OCI-LY3 (cell line): ENCODE data around the gene METTL2B.
A peak's percentile ranks its signal among the peaks of the same experiment; 100 is the strongest.

ENCODE experiments used
- H2AFZ ChIP-seq: fragments of 200-600, 300-600 bp; shearing (Covaris generic); 2 replicates; pipeline ENCODE4 v1.6.0; 2014; ENCODE audit warnings: antibody characterized with exemption, low read depth, low read length
- H3K27ac ChIP-seq: fragments of 200-600, 300-600 bp; sonication (generic); 2 replicates; pipeline ENCODE4 v1.5.1; 2014; ENCODE audit warnings: mild to moderate bottlenecking, low read length, moderate library complexity, mixed read lengths
- H3K27me3 ChIP-seq: fragments of 200-600, 300-600 bp; sonication (generic); 2 replicates; pipeline ENCODE4 v1.6.1; 2014; ENCODE audit warnings: low read depth, low read length, mixed read lengths
- H3K36me3 ChIP-seq: fragments of 200-600, 300-600 bp; sonication (generic); replicated peaks from 2 replicates; pipeline ENCODE3; 2014; ENCODE audit warnings: low read depth, low read length, mixed read lengths
- H3K4me1 ChIP-seq: fragments of 300-600, 200-600 bp; sonication (generic); 2 replicates; pipeline ENCODE4 v1.6.1; 2014; ENCODE audit warnings: low read length, mixed read lengths
- H3K4me2 ChIP-seq: fragments of 200-600, 300-600 bp; sonication (generic); 2 replicates; pipeline ENCODE4 v1.6.1; 2014; ENCODE audit warnings: low read length, mixed read lengths
- H3K4me3 ChIP-seq: fragments of 300-600, 200-600 bp; sonication (generic); 2 replicates; pipeline ENCODE4 v1.5.1; 2014; ENCODE audit warnings: antibody characterized with exemption, mild to moderate bottlenecking, low read length, moderate library complexity
- H3K79me2 ChIP-seq: fragments of 300-600, 200-600 bp; shearing (Covaris generic); 2 replicates; pipeline ENCODE4 v1.6.1; 2014; ENCODE audit warnings: mild to moderate bottlenecking, low read length, mixed read lengths
- H3K9ac ChIP-seq: fragments of 300-600, 200-600 bp; shearing (Covaris generic); 2 replicates; pipeline ENCODE4 v1.6.0; 2014; ENCODE audit warnings: mild to moderate bottlenecking, low read length, moderate library complexity
- H3K9me3 ChIP-seq: fragments of 200-600, 300-600 bp; shearing (Covaris generic); 2 replicates; pipeline ENCODE4 v1.6.1; 2014; ENCODE audit warnings: low read length, mixed read lengths; ENCODE audit not compliant: insufficient read depth
- H4K20me1 ChIP-seq: fragments of 200-600, 300-600 bp; sonication (generic); 2 replicates; pipeline ENCODE4 v1.6.1; 2016; ENCODE audit warnings: low read length, mixed read lengths; ENCODE audit not compliant: insufficient read depth
- EZH2phosphoT487 ChIP-seq: fragments of 200-600 bp; shearing (Covaris generic); IDR thresholded peaks from 2 replicates; pipeline ENCODE4 v1.6.1; 2018; ENCODE audit warnings: antibody characterized with exemption, mixed run types, low read depth
- TF ChIP-seq, protein P1 (sequence below): fragments of 200-600, 300-600 bp; sonication (generic); IDR thresholded peaks from 2 replicates; pipeline ENCODE4 v1.5.1; 2014; ENCODE audit warnings: antibody characterized with exemption, low read length, low read depth

The METTL2B gene

DNA sequence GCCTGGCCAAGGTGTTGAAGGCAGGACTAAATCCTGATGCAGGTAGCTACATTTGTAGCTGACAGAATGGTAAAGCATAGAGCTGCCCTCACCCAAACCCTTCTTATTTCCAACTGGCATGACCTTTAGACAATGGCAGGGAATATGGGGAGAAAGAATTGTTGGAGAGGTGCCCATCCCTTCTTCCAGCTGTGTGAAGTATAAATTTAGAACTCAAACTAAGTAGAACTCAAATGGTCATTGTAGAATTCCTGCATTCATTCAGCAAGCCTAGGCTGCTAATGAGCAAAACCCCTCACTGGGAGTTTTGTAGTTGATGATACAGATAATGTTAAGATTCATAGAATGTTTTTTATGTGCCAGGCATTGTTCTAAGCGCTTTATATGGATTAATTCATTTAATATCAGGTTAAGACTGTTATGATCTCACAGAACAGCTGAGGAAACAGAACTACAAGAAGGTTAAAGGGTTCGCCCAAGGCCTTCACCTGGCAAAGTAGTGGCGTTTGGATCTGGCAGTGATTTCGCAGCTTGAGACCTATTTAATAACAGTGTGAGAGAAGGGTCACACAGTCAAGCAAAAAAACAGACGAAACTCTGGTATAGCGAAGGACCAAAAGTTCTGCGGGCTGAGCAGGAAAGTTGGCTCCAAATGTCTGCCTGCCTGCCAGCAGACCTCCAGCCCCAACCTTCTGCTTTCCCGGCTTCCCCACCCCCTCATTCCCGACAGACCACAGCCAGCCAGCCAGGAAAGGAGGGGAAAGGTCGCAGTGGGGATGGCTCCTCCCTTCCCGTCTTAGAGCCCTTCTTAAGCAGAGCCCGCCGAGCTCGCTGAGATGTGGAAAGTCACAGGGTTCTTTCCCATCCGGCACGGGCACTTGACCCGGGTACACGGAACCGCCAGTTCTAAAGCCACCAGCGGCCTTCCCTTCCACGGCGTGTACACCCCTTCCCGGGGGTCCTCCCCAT, 22.4 kb upstream of the METTL2B start:
- Histone ChIP-seq H3K9ac (peak overlapping the region; percentile 83; the same call in 1 of the 2 replicates), H3K4me2 (peak overlapping the region; percentile 86), H4K20me1 (peaks cover 24% of the 10 kb centered on the region), H2AFZ (no peak overlapping the region), H3K4me3 (no peak overlapping the region), H3K27ac (peak overlapping the region; percentile 98), H3K9me3 (no peaks in the 10 kb centered on the region), H3K79me2 (peaks cover 35% of the 10 kb centered on the region), H3K4me1 (peaks cover 61% of the 10 kb centered on the region), H3K36me3 (peaks cover 32% of the 10 kb centered on the region), H3K27me3 (no peaks in the 10 kb centered on the region)
- TF ChIP-seq EZH2phosphoT487 = no peak
- TF ChIP-seq, protein P1, sequence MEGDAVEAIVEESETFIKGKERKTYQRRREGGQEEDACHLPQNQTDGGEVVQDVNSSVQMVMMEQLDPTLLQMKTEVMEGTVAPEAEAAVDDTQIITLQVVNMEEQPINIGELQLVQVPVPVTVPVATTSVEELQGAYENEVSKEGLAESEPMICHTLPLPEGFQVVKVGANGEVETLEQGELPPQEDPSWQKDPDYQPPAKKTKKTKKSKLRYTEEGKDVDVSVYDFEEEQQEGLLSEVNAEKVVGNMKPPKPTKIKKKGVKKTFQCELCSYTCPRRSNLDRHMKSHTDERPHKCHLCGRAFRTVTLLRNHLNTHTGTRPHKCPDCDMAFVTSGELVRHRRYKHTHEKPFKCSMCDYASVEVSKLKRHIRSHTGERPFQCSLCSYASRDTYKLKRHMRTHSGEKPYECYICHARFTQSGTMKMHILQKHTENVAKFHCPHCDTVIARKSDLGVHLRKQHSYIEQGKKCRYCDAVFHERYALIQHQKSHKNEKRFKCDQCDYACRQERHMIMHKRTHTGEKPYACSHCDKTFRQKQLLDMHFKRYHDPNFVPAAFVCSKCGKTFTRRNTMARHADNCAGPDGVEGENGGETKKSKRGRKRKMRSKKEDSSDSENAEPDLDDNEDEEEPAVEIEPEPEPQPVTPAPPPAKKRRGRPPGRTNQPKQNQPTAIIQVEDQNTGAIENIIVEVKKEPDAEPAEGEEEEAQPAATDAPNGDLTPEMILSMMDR = no peak

DNA sequence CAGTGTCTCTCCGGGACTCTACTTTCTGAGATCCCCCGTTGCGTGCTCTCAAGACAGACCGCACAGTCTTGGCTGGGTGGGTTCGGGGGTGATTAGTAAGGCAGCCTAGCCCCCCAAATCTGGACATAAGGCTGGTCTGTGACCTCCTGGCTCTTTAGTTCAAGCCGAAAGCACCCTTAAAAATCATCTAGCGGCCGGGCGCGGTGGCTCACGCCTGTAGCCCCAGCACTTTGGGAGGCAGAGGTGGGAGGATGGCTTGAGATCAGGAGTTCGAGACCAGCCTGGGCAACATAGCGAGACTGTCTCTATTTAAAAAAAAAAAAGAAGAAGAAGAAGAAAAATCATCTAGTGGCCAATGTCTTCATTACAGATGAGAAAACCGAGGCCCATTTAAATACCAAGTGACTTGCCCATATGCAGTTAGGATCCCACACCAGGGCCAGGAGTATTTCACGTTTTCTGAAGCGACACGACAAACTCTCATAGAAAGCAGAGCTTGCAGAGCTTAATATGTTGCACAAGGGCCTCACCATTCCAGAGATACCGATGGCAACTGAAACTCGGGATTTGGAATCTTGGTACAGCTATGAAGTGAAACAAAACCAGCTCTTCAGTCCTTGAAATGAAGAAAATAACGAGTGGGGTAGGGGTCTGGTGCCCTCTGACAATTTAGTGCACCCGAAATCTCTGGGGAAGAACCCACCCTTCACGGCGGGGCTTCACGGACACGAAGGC, 21.6 kb upstream of the METTL2B start:
- H3K27ac ChIP-seq = peak overlapping the region; percentile 98
- peak overlapping the region; percentile 83 for H3K9ac ChIP-seq

DNA sequence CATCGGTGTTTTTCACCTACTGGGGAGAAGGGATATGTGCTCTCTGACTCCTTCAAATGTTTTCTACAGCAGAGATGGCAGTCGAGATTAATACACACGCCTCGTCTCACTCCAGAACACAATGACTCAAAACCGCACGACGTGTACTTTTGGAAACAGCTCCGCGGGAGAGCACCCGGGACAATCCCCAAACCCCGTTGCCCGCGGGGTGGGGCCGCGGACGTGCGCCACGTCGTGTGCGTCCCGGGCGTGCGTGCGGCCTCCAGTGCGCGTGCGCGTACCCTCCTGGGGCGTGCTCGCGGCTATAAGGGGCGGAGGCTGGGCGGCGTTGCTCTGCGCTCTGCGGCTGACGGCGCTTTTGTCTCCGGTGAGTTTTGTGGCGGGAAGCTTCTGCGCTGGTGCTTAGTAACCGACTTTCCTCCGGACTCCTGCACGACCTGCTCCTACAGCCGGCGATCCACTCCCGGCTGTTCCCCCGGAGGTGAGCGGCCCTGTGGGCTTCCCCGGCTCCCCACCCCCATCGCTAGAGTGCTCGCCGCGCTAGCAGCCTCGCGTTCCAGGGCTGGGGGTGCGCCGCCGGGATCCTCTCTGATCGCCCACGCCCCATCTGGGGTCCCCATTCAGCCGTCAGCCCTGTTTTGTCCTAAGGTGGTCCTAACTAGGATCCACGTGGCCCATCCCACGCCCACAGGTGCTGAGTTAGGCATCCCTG, 20.8 kb upstream of the METTL2B start, which contains the start of gene HILPDA:
Gene HILPDA (plus strand): TSS at position 336 of the 712 bp plus-strand sequence. CDS start 1,391 bp downstream, outside the sequence.
- Histone ChIP-seq H3K4me2 (peak within 1 kb of the TSS; percentile 99), H3K36me3 (peaks cover 32% of the 10 kb centered on the region), H2AFZ (0 out of 2 replicates have a peak within 1 kb of the TSS, but pooled peaks have one; percentile 40), H3K79me2 (peaks cover 49% of the 10 kb centered on the region), H3K9ac (peak within 1 kb of the TSS; percentile 98), H4K20me1 (peaks cover 35% of the 10 kb centered on the region), H3K27me3 (no peaks in the 10 kb centered on the region), H3K9me3 (no peaks in the 10 kb centered on the region), H3K4me3 (peak within 1 kb of the TSS; percentile 96), H3K27ac (peak within 1 kb of the TSS; percentile 98), H3K4me1 (peaks cover 73% of the 10 kb centered on the region)
- TF ChIP-seq, protein P1 = no peak
- no peak for TF ChIP-seq EZH2phosphoT487

More for the DNA sequence above, 21.6 kb upstream of the METTL2B start:
- TF ChIP-seq EZH2phosphoT487 = no peak
- TF ChIP-seq, protein P1 = no peak
- H2AFZ ChIP-seq = 0 out of 2 replicates have a peak overlapping the region, but pooled peaks have one; percentile 40
- no peaks in the 10 kb centered on the region for H3K27me3 ChIP-seq
- peaks cover 31% of the 10 kb centered on the region for H4K20me1 ChIP-seq
- H3K9me3 ChIP-seq = no peaks in the 10 kb centered on the region
- H3K36me3 ChIP-seq = peaks cover 32% of the 10 kb centered on the region
- peaks cover 44% of the 10 kb centered on the region for H3K79me2 ChIP-seq
- H3K4me3 ChIP-seq = peak overlapping the region; percentile 74
- peak overlapping the region; percentile 86 for H3K4me2 ChIP-seq
- H3K4me1 ChIP-seq = peaks cover 69% of the 10 kb centered on the region
